Measurements from ENCODE around the gene PDCD2L. TPM values are rescaled to one million over a fixed set of nuclear protein-coding genes. Genes with fewer than 3 reads are reported as not detected.

Gene PDCD2L
- total and polyA plus RNA-seq, 2 of the 8 experiments (the other 6 are each of a cell fraction or from before 2014, with no cell fraction given): 51.5 to 78.1 TPM

DNA sequence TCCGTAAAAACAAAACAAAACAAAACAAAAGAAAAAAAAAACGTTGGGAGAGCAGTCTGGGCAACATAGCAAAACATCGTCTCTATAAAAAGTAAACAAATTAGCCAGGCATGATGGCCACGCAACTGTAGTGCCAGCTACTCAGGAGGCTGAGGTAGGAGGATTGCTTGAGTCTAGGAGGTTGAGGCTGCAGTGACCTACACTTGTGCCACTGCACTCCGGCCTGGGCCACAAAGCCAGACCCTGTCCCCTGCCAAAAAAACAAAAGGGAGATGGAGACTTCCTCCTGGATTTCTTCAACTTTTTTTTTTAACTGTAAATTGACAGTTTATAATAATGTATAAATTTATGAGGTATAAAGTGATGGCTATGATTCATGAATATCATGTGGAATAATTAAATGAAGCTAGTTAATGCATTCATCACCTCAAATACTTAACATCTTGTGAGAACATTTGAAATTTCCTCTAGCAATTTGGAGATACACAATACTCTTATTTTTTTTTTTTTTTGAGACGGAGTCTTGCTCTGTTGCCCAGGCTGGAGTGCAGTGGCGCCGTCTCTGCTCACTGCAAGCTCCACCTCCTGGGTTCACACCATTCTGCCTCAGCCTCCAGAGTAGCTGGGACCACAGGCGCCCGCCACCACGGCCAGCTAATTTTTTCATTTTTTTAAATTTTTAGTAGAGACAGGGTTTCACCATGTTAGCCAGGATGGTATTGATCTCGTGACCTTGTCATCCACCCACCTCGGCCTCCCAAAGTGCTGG, 1.9 kb downstream of the PDCD2L start (continued):
- TF ChIP-seq RBBP5 (IDR thresholded peaks at IDR 0.05; ENCODE audit: borderline replicate concordance, low read depth, low read length) (no peak), POLR2A (IDR thresholded peaks at IDR 0.05; ENCODE audit: control extremely low read depth in 1 of 2, low read depth in 2 of 2, low read length in 2 of 2) (no peak)
- TF ChIP-seq, protein P1, sequence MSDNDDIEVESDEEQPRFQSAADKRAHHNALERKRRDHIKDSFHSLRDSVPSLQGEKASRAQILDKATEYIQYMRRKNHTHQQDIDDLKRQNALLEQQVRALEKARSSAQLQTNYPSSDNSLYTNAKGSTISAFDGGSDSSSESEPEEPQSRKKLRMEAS (IDR thresholded peaks at IDR 0.05): no peak
